WI38 (cell line): ENCODE results near the gene SLC7A10.
"Not testable (repeated sequence)": the region's sequence is repeated elsewhere in the genome, so short reads cannot be mapped to it uniquely, and the experiment has no call there.

Experiments used
- H3K4me3 ChIP-seq: 2 replicates; pipeline ENCODE4 v1.5.1; 2011; ENCODE audit warnings: low read depth, mild to moderate bottlenecking, control low read depth, low read length
- CTCF ChIP-seq: IDR thresholded peaks from 2 replicates; pipeline ENCODE4 v1.5.1; 2012; ENCODE audit warnings: low read depth, mild to moderate bottlenecking, control low read depth, low read length

SLC7A10 gene

GRCh38 chr19:33229962-33230361, 4.3 kb upstream of the SLC7A10 start:
- H3K4me3 ChIP-seq: no peak overlapping the region
- TF ChIP-seq CTCF: no peak

DNA sequence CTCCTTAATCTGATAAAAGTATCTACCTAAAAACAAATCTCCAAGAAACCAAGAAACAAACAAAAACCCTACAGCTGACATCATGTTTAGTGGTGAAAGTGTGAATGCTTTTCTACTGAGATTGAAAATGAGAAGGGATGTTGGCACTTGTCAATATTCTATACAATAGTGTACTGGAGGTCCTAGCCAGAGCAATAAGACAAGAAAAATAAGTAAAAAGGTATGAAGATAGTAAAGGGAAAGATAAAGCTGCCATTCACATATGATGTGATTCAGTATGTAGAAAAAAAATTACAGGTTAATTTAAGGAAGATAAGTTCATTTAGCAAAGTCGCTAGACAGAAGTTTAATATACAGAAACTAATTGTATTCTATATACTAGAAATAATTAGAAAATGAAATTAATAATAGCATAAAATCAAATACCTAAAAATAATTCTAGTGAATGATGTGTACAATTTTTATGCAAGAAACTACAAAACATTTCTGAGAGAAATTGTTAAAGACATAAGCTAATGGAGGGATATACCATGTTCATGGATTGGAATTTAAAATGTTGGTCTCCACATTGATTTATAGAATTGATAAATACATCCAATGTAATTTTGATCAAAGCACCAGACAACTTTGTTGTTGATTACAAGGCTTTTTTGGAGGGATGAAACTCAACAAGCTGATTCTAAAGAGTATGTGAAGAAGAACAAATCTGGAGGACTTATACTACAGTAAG, 2.4 kb upstream of the SLC7A10 start:
- no peak for TF ChIP-seq CTCF
- no peak overlapping the region for H3K4me3 ChIP-seq

DNA sequence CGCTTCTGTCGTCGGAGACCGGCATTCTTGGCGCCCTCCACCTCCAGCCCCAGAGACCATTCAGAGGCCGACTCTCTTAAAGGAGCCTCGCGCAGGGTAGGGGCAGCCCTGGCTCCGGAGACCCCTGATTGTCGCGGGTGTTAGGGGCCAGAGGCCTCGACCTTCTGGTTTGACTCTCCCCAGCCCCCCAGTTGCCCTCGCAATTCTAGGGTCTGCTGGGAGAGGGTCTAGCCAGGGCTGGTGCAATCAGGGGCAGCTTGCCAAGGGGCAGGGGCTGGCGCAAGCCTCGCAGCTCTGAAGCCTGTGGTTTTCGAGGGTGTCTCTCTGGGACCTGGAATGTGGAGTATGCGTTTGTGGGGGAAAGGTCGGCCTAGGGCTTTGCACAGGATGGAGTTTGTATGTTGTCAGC, 1.6 kb upstream of the SLC7A10 start:
- TF ChIP-seq CTCF: no peak
- H3K4me3 ChIP-seq: no peak overlapping the region

- no peak for TF ChIP-seq CTCF
- no peak overlapping the region for H3K4me3 ChIP-seq
These were observed 1.0 kb upstream of the SLC7A10 start for GRCh38 chr19:33226550-33227241.

DNA sequence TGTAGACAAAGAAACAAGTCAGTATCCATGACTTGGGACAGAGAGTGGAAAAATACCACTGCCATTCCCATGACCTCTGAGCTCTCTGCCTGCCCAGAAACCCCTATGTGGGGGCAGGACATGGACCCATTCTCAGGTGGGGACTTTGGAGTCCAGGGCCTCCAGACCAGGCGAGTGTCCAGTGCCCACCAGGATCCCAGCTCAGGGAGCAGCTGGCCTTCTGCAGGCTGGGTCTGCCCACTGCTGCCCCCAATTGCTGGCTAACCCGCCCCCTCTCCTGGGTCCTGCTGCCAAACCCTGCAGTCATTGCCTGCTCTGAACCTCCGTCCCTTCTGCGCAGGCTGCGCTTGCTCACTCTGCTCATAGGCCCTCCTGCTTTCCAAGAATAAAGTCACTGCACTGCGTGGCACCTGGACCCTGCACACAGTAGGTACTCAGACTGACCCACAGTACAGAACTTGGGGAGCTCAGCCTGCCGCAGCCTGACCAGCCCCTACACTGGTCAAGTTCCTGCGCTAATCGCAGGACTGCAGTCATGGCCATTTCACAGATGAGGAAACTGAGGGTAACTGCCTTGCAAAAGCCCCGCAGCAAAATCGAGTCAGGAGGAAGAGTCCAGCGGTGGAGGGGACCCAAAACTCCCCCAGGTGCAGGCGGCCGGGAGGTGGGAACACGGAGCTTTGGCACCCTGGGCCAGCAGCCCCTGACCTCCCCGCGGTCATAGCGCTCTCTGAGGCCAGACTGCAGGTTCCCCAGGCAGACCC, 774 bp downstream of the SLC7A10 start:
- TF ChIP-seq CTCF: no peak
- H3K4me3 ChIP-seq: no peak overlapping the region

GRCh38 chr19:33222255-33222654, 3.4 kb downstream of the SLC7A10 start:
- not testable (repeated sequence) for H3K4me3 ChIP-seq

DNA sequence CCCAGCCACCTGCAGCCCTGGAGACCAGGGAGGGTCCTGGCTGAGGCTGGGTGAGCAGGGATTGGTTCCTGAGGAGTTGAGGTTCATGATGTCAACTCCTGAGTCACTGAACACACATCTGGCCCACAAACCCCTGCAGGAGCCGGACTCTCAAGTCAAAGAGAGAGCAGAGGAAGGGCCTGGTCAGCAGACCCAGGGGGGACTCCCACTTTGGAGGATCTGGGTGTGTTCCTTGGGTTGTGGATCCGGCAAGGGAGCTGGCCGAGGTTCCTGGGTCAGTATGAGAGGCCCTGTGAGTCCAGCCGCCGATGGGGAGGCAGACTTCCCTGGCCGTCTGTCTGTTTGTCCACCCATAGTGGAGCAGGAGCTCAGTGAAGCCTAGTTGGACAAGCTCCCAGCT, 4.0 kb downstream of the SLC7A10 start:
- no peak overlapping the region for H3K4me3 ChIP-seq
- TF ChIP-seq CTCF: no peak
